HepG2 (cell line): Measurements from ENCODE around the gene EPB41. TPM values are rescaled to one million over a fixed set of nuclear protein-coding genes. Genes with fewer than 3 reads are reported as not detected.

Source experiments
- ATAC-seq: fragments of 200-7000 bp; cut with Tn5 transposase; 3 replicates; pipeline ENCODE4 v1.9.1; 2020; ENCODE audit warnings: mild to moderate bottlenecking, moderate library complexity
- BruUV-seq: library from RNA; stranded (reverse); fragments of 400-500 nt; replicated peaks from 2 replicates; lab custom pipeline; 2021; lab: Mats Ljungman, UMichigan
- CTCF ChIA-PET: fragments of 300-600 bp; formaldehyde crosslinking; extraction: SDS; loops from one replicate; lab custom pipeline; 2021; ENCODE audit warnings: low total read pairs, inconsistent platforms, low intra/inter-chr PET ratio; lab: Yijun Ruan, JAX
- POLR2A ChIA-PET: fragments of 350-600 bp; sonication (Branson Sonifier 250); formaldehyde crosslinking; loops from one replicate; lab custom pipeline; 2020; ENCODE audit warnings: antibody characterized with exemption, inconsistent platforms; lab: Yijun Ruan, JAX
- DNase-seq: peaks from one replicate; pipeline ENCODE4 v3.0.0-alpha.2; 2015; ENCODE audit warnings: low spot score
- FAIRE-seq: peaks from 3 replicates; lab custom pipeline; 2011; peaks lifted over from hg19 to GRCh38; lab: Jason Lieb, UNC
- H2AFZ ChIP-seq: one replicate; pipeline ENCODE4 v1.6.1; 2011; ENCODE audit warnings: low read length, inconsistent platforms
- H3K27ac ChIP-seq: fragments of 300-600 bp; 3 replicates; pipeline ENCODE4 v1.8.0; 2011; ENCODE audit warnings: mixed run types, mild to moderate bottlenecking, mixed read lengths, low read length, inconsistent platforms; ENCODE audit not compliant: insufficient read depth; ENCODE audit errors: extremely low read length
- H3K27me3 ChIP-seq, 2 experiments: fragments of 200-600 bp in 1 of 2; 2 replicates in 1 of 2; 3 replicates in 1 of 2; pipeline versions ENCODE4 v1.6.0 to v1.8.0; 2011; ENCODE audit warnings: low read length in 2 of 2, mild to moderate bottlenecking in 2 of 2, moderate library complexity in 2 of 2, inconsistent platforms in 1 of 2; ENCODE audit not compliant: insufficient read depth in 2 of 2, control insufficient read depth in 1 of 2
- H3K36me3 ChIP-seq, 2 experiments: fragments of 200-600 bp in 1 of 2; replicated peaks in 1 of 2; 2 replicates in 1 of 2; 3 replicates in 1 of 2; pipeline versions ENCODE4 v1.5.1 to v1.8.0; 2011; ENCODE audit warnings: low read length in 2 of 2, inconsistent platforms in 1 of 2; ENCODE audit not compliant: insufficient read depth in 2 of 2, control insufficient read depth in 1 of 2
- H3K4me1 ChIP-seq: 2 replicates; pipeline ENCODE4 v1.5.1; 2012; ENCODE audit warnings: low read length, inconsistent platforms; ENCODE audit not compliant: insufficient read depth
- H3K4me2 ChIP-seq: 2 replicates; pipeline ENCODE4 v1.6.0; 2011; ENCODE audit warnings: low read depth, low read length, inconsistent platforms
- H3K4me3 ChIP-seq, 3 experiments: fragments of 200-600 bp in 1 of 3; sonication (generic), shearing (Covaris generic) in 1 of 3; replicated peaks in 1 of 3; 2 replicates each; pipeline ENCODE4 v1.5.1; 2011 to 2016; ENCODE audit warnings: low read length in 3 of 3, inconsistent platforms in 2 of 3, low read depth in 2 of 3, mild to moderate bottlenecking in 2 of 3, control low read depth in 1 of 3, mixed read lengths in 1 of 3; ENCODE audit not compliant: insufficient read depth in 1 of 3
- H3K79me2 ChIP-seq: one replicate; pipeline ENCODE4 v1.6.1; 2011; ENCODE audit warnings: low read length, inconsistent platforms; ENCODE audit not compliant: insufficient read depth
- H3K9ac ChIP-seq: 2 replicates; pipeline ENCODE4 v1.6.0; 2011; ENCODE audit warnings: mild to moderate bottlenecking, low read depth, low read length, inconsistent platforms; ENCODE audit not compliant: insufficient read depth
- H3K9me3 ChIP-seq: 2 replicates; pipeline ENCODE4 v1.5.1; 2012; ENCODE audit warnings: mild to moderate bottlenecking, low read length
- H4K20me1 ChIP-seq: 2 replicates; pipeline ENCODE4 v1.6.0; 2011; ENCODE audit warnings: inconsistent platforms, mild to moderate bottlenecking, low read length, moderate library complexity; ENCODE audit not compliant: insufficient read depth
- SUZ12 ChIP-seq: fragments of 150-350 bp; IDR thresholded peaks from 2 replicates; pipeline ENCODE4 v1.6.1; 2014; ENCODE audit warnings: low read depth, low read length
- ZNF234 ChIP-seq: sonication (generic); formaldehyde crosslinking; conservative IDR thresholded peaks from 2 replicates; pipeline ENCODE4 v1.5.1; 2020; ENCODE audit warnings: mild to moderate bottlenecking, missing genetic modification reagents
- ZNF253 ChIP-seq: sonication (generic); formaldehyde crosslinking; IDR thresholded peaks from 2 replicates; pipeline ENCODE4 v1.8.0; 2022; ENCODE audit warnings: mild to moderate bottlenecking, missing genetic modification reagents, borderline replicate concordance
- ZNF34 ChIP-seq: sonication (generic); formaldehyde crosslinking; IDR thresholded peaks from 2 replicates; pipeline ENCODE4 v1.4.0; 2020; ENCODE audit warnings: mild to moderate bottlenecking, missing genetic modification reagents, borderline replicate concordance
- ZNF512B ChIP-seq: sonication (generic); formaldehyde crosslinking; IDR thresholded peaks from 2 replicates; pipeline ENCODE4 v1.5.1; 2020; ENCODE audit warnings: missing genetic modification reagents, mild to moderate bottlenecking, borderline replicate concordance
- ZNF644 ChIP-seq: IDR thresholded peaks from 2 replicates; pipeline ENCODE4 v1.6.1; 2016; ENCODE audit warnings: low read depth
- ZSCAN31 ChIP-seq: sonication (generic); formaldehyde crosslinking; IDR thresholded peaks from 2 replicates; pipeline ENCODE4 v1.5.0; 2020; ENCODE audit warnings: low read depth, mild to moderate bottlenecking, missing genetic modification reagents
- ZSCAN9 ChIP-seq: IDR thresholded peaks from 2 replicates; pipeline ENCODE4 v1.6.1; 2016; ENCODE audit warnings: borderline replicate concordance
- WGBS: methylation state at CpG from one replicate; pipeline ENCODE4 v1.1.6; 2017; ENCODE audit warnings: low lambda C conversion rate; 5-methylcytosine and 5-hydroxymethylcytosine counted together
- in situ Hi-C: cut with HindIII; loops from 2 replicates; pipeline ENCODE4 v1.10.0; 2017; ENCODE audit warnings: low pct_unique_long_range_greater_than_20kb; ENCODE audit not compliant: extremely low pct_ligation_motif_present
- intact Hi-C: fragments of 100-400 bp; cut with micrococcal nuclease; formaldehyde crosslinking; loops from one replicate; pipeline ENCODE4 v1.10.0; 2022; ENCODE audit not compliant: unreplicated experiment
- polyA plus RNA-seq, 8 experiments: library from polyadenylated mRNA; depleted of rRNA in 3 of 8; stranded (reverse) in 7 of 8; unstranded in 1 of 8; fragments of >200 nt; fragmentation: Illumina TruSeq in 4 of 8; extraction: Trizol in 4 of 8; gene quantifications; 2 replicates each; pipeline versions ENCODE4 v1.2.1 to v1.2.3, GENCODE V29; 2011 to 2016; ENCODE audit warnings: low read depth in 4 of 8, missing spikeins in 1 of 8, mixed read lengths in 1 of 8; ENCODE audit not compliant: insufficient read depth in 1 of 8
- total RNA-seq, 5 experiments: library from RNA; depleted of rRNA; stranded (reverse); fragments of >200 nt; fragmentation: Illumina TruSeq; extraction: Trizol; gene quantifications; 2 replicates each; pipeline ENCODE4 v1.2.3, GENCODE V29; 2016; ENCODE audit warnings: low read depth in 1 of 5
- TF ChIP-seq, protein P1 (sequence below): sonication (generic); formaldehyde crosslinking; IDR thresholded peaks from 2 replicates; pipeline ENCODE4 v1.5.0; 2020; ENCODE audit warnings: missing genetic modification reagents

Gene EPB41
- total and polyA plus RNA-seq, 2 of the 13 experiments (the other 11 are each of a cell fraction or from before 2014, with no cell fraction given) = 34.5 to 46.7 TPM

DNA sequence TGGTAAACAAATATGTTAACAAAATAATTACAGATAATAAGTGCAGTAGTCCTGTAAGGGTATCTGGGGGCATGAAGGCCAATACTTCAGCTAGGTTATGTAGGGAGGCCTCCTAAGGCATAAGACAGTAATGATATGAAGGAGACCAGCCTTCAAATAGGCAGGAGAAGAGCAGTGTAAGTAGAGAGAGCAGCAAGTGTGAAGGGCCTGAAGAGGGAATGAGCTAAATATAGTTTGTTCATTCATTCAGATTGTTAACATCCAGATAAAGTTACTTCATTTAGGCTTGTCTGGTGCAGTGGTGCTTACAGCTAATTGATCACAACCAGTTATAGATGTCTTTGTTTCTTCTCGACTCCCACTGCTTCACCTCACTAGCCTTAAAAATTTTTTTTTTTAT is 71.1 kb downstream of the EPB41 start:
- no TSS peak for BruUV-seq
- POLR2A ChIA-PET = interaction anchor here (0.6 kb wide), 1 partner anchor 114 kb away, joined by 3 read pairs; no protein-coding TSS in a partner anchor

More for the DNA sequence above, 71.1 kb downstream of the EPB41 start:
- H2AFZ ChIP-seq = no peak overlapping the region
- H3K9me3 ChIP-seq = no peaks in the 10 kb centered on the region
- in situ Hi-C loops = loop anchor here (10.0 kb wide), 1 partner anchor 101 kb away; no protein-coding TSS in a partner anchor
- H3K79me2 ChIP-seq = peaks cover 4% of the 10 kb centered on the region
- no peaks in the 10 kb centered on the region for H3K27me3 ChIP-seq
- H3K4me3 ChIP-seq = no peak overlapping the region
- intact Hi-C loops = no loop called here
- TF ChIP-seq ZNF234 (CRISPR knock-in tag) (no peak), SUZ12 (no peak), ZNF253 (CRISPR knock-in tag) (no peak), ZNF512B (no peak), ZSCAN9 (no peak), ZNF644 (CRISPR knock-in tag) (no peak), ZSCAN31 (CRISPR knock-in tag) (no peak), ZNF34 (no peak)
- TF ChIP-seq, protein P1, sequence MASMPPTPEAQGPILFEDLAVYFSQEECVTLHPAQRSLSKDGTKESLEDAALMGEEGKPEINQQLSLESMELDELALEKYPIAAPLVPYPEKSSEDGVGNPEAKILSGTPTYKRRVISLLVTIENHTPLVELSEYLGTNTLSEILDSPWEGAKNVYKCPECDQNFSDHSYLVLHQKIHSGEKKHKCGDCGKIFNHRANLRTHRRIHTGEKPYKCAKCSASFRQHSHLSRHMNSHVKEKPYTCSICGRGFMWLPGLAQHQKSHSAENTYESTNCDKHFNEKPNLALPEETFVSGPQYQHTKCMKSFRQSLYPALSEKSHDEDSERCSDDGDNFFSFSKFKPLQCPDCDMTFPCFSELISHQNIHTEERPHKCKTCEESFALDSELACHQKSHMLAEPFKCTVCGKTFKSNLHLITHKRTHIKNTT (CRISPR knock-in tag) = no peak
- peaks cover 0 to 14% of the 10 kb centered on the region in 2 experiments; a peak in 2 of 5 replicates for H3K36me3 ChIP-seq
- H4K20me1 ChIP-seq = no peaks in the 10 kb centered on the region
- DNase-seq = no peak
- ATAC-seq = no peak
- H3K4me2 ChIP-seq = no peak overlapping the region
- WGBS = 100% methylated on average over 1 of the region's 1 CpG
- H3K27ac ChIP-seq = no peak overlapping the region
- no peak for FAIRE-seq
- H3K4me1 ChIP-seq = peaks cover 27% of the 10 kb centered on the region
- no peak overlapping the region for H3K9ac ChIP-seq
- CTCF ChIA-PET = no interaction called here
